GM19438 (cell line): ENCODE measurements around the gene DYNC1I1.

ENCODE experiments used
- ATAC-seq: cut with Tn5 transposase; IDR thresholded peaks from one replicate; pipeline ENCODE4 v1.9.1; 2021; ENCODE audit warnings: low read depth; ENCODE audit not compliant: unreplicated experiment

DYNC1I1 gene

GRCh38 chr7:96061009-96061408, 288.7 kb downstream of the DYNC1I1 start:
- no peak for ATAC-seq

DNA sequence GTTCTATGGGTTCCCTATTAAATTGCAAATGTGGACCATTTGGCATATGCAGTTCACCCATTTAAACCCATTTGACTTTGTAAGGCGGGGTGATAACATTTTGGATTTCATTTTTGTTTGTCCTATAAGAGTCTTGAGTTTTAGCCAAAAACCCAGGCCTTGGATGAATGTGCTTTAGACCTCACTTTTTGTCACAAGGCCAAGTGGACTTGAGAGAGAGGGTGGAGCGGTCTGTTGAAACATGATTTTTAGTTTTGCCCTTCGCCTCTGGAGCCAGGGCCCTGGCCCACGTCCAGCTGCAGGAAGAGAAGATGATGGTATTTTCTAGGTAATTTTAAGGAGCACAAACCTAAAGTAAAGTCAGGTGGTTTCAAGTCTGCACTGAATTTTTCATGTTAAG, 289.5 kb downstream of the DYNC1I1 start:
- no peak for ATAC-seq

- ATAC-seq = no peak
Measured at GRCh38 chr7:96067321-96067720, 295.0 kb downstream of the DYNC1I1 start.

DNA sequence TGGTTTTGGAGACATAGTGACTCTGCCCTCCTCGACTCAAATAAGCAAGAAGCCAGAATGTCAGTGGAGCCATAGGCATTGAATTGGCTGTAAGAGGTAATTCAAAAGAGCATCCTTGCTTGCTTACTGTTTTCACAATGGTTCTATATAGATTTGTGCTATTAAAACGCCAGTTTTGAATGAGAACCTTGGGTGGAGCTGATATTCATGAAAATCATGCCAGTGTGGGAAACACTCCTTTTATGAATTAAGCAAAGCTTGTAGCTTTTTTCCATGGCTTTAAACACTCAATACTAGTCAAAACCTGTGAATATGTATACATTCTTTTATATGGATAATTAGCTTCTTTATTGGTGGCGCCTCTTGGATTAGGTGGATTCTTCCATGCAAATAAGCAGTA, 297.0 kb downstream of the DYNC1I1 start:
- ATAC-seq = no peak

- ATAC-seq = no peak
Measured at GRCh38 chr7:96074871-96075270, 302.5 kb downstream of the DYNC1I1 start.

DNA sequence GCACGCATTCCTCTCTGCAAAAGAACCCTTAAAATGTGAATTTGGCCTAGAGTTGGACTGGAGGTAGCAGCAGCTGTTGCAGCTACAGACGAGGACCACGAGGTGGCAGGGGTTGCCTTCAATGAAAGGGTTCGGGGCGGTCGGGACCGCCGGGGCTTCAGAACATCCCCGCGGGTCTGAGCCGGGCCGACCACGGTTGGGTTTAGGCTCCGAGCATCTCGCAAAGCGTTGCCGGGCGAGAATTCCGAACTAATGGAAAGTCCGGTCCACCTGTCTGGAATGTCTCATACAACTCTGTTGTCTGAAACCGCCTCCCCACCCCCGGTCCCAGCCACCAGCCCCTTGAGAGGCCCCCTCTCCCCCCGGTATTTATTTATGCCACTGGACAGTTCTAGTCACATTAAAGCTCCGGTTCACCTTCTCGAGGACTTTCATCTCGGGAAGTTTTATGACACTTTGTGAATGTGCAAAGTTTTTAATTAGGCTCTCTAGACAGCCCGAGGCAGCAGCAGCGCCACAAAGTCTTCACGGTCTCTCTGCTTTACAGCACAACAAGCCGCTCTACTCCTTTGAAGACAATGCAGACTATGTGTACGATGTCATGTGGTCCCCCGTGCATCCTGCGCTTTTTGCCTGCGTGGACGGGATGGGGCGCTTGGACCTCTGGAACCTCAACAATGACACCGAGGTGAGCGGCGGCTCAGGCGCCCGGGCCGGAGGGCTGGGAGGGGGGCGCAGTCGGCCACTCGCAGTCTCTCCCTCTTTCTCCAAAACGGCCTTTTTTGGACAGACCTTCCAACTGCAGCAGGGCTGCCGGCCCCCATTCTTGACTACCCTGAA, 303.4 kb downstream of the DYNC1I1 start:
- peak; percentile 93 for ATAC-seq

DNA sequence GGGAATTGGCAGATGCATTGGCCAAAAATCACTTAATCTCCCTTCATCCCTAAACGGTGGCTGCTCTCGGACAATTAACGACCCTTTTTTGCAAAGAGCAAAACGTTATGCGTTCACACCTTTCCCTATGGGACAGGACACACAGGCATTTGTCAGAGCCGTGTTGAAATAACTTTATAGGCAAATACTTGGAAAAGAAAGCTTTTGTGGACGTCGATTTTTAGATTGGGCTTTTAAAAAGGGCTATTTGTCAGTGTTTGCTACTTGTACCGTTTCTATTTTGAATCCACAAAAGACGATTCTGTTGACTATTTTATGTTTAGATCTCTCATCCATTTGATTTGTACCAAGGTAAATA, 304.0 kb downstream of the DYNC1I1 start:
- ATAC-seq = no peak

GRCh38 chr7:96080027-96080426, 307.7 kb downstream of the DYNC1I1 start:
- no peak for ATAC-seq

DNA sequence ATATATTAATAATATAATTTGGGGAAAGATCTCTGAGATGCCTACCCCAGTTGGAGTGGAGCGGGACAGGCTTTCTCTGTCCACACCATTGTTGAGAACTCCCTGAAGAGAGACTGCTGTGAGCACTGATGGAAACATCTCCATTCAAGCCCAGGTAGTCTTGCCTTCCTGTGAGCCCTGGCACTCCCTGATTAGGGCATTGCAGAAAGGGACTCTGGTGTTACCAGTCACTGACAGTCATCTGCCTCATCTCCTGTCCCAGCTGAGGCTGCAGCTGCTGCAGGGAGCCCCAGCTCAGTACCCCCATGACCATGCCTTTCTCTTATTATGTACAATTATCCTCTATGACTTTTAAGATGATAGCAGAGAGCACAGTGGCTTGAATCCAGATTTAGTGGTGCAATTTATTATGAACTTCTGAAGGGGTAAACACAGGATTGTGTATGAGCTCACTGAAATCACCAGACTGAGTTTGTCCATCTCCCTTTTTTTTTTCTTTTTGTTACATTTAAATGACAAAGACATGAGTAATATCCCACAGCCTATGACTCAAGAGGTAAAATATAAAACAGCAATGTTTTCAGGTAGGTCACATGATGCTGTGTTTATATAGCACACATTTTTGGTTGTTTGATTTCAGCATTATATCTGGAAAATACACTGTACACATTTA, 312.7 kb downstream of the DYNC1I1 start:
- no peak for ATAC-seq

GRCh38 chr7:96085953-96086352, 313.6 kb downstream of the DYNC1I1 start:
- no peak for ATAC-seq

DNA sequence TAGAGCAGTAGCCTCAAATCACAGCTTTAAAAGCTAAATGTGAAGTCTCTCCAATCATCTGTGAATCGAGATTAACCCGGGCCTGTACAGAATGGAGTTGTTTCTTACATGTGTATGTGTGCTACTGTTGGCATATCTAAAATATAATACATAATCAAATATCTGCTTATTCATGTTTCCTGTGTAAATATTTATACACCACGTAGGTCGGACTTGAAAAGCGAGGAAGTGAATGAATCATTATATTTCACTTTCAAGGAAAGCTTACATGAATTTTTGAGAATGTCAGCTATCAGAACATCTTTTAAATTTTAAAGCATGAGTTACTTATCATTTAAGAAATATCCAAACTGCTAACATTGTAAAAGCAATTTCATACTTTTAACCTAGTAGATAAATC, 316.2 kb downstream of the DYNC1I1 start:
- ATAC-seq = no peak

DNA sequence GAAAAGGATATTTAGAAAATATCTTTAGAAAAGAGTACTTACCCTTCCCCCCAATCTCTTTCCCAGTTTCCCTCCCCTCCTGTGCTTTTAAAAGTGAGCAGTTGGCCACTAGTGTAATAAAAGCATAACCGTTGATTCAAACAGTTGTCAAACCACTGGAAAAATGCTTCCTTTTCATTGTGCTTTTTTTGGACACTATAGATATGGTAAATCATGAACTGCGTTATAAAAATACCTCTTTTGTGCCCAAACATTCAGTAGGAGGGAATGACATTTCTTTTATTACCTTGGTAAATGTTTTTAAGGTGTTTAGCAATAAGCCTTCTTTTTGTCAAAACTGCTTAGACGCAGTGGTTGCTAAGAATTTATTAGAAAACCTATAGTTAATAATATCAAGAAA, 317.2 kb downstream of the DYNC1I1 start:
- no peak for ATAC-seq

DNA sequence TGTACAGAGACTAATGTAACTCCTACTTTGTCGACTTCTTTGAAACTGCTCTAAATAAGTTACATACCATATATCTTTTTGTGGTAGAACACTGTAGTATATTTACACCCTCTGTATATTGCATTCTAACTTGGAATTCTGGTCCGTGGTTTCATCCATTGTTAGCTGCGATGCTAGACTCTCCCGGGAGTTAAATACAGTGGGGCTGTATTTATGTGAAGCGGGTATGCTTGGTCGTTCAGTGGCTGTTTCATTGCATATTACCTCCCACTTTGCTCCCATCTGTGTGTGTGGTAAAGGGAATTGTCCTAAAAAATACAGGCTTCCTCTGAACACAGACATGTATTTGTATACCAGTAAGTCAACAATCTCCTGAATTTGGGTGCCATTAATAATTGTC, 318.4 kb downstream of the DYNC1I1 start:
- ATAC-seq = no peak

DNA sequence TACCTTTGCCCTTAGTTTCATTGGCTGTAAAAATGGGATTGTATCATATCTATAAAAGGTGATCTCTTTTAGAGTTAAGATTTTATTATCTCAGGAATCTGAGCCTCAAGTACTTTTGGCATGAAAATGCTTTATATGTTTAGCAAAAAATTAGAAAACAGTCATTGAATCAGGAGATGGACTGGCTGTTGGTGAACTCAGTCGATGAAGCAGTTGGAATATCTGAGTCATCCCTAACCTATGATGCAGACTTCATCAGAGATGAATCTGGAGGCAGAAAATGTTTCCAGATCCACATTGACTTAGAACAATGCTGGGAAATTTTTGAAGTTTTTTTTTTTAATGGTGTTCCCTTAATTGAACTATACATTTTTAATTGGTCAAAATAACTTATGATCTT, 321.1 kb downstream of the DYNC1I1 start:
- no peak for ATAC-seq

DNA sequence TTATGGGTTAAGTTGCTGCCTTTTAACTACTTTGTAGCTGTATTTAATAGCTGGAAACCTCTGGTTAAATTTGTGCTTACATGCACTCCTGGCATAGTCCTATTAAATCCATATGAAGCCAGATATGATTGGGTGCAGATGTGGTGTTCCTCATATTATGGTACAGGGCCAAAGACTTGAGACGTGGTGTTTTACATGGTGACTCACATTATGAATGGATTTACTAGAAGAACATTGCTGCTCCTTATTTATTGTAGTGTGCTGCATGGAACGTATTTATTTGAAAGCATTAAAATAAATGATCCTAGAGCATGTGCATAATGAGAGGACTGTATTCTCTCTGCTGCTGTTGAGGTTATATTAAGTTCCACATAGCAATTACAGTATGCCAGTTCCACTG, 325.5 kb downstream of the DYNC1I1 start:
- ATAC-seq = no peak

DNA sequence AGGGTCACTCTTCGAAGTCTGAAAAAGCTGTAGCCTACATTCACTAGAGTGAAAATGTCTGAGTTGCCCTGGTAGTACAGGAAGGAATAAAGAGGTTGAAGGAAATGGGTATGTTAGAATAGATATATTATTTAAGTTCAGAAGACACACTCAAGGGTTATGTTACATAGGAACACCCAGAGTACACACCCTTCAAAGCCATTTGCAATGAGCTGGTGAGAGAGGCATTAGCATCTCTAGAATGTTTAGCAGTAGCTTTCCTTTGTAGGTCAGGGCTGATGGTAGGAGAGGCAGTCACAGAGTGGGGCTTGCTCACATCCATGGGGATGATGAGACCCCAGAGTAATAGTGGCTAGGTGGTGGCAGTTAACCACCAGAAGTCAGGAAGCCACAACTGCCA, 328.4 kb downstream of the DYNC1I1 start:
- no peak for ATAC-seq

- no peak for ATAC-seq
Measured at GRCh38 chr7:96102096-96102811, 329.9 kb downstream of the DYNC1I1 start.

- no peak for ATAC-seq
Measured at GRCh38 chr7:96104984-96105383, 332.6 kb downstream of the DYNC1I1 start.

GRCh38 chr7:96111405-96111804, 339.1 kb downstream of the DYNC1I1 start:
- no peak for ATAC-seq

DNA sequence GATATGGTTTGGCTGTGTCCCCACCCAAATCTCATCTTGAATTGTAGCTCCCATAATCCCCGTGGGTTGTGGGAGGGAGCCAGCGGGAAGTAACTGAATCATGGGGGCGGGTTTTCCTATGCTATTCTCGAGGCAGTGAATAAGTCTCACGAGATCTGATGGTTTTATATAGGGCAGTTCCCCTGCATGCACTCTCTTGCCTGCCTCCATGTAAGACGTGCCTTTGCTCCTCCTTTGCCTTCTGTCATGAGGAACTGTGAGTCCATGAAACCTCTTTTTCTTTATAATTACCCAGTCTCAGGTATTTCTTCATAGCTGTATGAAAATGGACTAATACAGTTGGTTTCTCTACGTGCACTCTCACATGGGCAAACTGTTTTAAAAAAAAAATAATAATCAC, 341.8 kb downstream of the DYNC1I1 start:
- no peak for ATAC-seq

DNA sequence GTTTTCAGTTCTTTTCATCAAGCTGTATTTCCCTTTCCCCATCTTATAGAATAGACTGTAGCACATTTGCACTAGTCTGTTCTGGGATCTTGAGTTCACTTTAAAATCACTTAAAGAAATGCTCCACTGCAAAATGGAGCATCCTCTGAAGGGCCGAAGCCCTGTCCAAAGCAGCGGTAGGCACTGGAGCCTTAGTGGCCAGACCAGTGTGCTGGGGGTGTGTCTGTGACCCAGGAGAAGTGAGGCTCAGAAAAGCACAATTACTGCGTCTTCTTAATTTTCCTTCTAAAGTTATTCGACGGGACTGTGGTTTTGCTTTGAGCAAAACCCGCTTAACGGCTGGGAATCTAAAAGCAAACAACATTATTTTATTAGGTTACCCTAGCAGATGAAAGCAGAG, 343.8 kb downstream of the DYNC1I1 start:
- ATAC-seq = no peak
